GM19193 (cell line): ENCODE measurements around the gene SERPINC1.

Experiments used
- POLR2A ChIP-seq: IDR thresholded peaks from 4 replicates; pipeline ENCODE4 v1.6.1; 2011; ENCODE audit not compliant: insufficient read depth, insufficient read length; ENCODE audit errors: extremely low read depth

The SERPINC1 gene

DNA sequence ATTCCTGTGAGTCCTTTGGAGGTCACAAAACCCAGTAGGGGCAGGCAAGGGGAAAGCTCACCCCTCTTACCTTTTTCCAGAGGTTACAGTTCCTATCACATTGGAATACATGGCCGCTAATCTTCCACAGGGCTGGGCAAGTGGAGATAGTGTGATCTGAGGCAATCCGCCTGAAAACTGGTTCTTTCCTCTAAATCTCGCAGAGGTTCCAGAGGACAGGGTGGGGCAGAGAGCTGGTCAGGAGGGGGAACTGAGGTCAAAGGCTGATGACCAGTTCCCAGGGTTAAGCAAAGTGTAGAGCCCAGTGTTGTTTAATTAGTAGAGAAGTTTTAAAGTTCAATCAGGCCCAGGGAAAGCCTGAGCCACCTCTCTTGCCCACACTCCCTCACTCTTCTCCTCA lies at the start of gene SERPINC1:
TSS of gene SERPINC1 (minus strand) at position 179 of the 400 bp plus-strand sequence. CDS start at position 111, 68 bp downstream.
- TF ChIP-seq POLR2A = no peak

DNA sequence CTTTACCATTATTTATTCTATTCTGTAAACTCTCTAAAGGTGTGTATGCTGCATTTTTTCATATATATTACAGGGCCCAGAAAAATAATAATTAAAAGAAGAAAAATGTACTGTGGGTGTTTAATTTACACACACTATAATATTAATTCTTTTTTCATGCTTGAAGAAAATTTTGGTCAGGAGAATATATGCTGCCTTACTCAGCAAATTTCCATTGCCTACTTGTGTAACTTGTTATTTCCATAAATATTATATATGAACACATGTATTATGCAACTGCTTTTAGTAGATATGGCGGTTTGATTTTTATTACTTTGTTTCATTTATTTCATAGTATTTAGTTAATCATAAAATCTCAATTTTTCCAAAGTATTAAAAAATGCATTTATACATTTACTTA lies 46.4 kb upstream of the SERPINC1 start:
- TF ChIP-seq POLR2A = no peak

DNA sequence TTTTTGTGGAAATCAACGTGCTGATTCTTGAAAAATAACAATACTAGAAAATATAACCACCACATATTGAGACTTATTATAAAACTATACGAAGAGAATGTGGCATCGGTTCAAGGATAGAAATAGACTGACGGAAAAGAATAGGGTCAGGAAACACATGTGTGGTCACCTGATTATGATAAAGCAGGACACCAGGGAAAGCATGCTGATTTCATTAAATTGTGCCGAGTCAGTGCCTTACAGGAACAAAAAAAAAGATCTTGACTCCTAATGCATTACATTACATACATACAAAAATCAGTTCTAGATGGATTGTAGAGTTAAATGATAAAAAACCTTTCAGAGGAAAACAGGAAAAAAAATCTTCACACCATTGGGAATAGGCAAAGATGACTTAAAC lies 43.5 kb upstream of the SERPINC1 start:
- no peak for TF ChIP-seq POLR2A

DNA sequence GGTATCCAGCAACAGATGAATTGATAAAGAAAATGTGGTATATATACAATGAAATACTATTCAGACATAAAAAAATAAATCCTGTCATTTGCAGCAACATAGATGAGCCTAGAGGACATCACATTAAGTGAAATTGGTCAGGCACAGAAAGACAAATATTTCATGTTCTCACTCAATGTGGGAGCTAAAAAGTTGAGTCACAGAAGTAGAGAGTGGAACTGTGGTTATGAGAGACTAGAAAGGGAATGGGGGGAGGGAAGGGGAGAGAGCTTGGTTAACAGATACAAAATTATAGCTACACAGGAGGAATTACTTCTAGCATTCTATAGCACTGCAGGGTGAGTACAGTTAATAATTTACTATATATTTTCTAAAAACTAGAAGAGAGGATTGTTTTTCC lies 37.1 kb upstream of the SERPINC1 start:
- no peak for TF ChIP-seq POLR2A

DNA sequence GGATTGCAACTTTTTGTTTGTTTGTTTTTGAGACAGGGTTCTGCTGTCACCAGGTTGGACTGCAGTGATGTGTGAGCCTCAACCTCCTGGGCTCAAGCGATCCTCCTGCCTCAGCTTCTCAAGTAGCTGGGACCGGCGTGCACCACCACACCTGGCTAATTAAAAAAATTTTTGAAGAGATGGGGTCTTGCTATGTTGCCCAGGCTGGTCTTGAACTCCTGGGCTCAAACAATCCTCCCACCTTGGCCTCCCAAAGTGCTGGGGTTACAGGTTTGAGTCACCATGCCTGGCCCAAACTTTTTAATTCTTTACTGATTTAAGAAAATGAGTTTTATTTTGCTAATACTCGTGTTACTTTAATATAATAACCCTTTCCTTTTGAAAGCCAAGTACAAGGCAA lies 31.5 kb upstream of the SERPINC1 start:
- TF ChIP-seq POLR2A = no peak

DNA sequence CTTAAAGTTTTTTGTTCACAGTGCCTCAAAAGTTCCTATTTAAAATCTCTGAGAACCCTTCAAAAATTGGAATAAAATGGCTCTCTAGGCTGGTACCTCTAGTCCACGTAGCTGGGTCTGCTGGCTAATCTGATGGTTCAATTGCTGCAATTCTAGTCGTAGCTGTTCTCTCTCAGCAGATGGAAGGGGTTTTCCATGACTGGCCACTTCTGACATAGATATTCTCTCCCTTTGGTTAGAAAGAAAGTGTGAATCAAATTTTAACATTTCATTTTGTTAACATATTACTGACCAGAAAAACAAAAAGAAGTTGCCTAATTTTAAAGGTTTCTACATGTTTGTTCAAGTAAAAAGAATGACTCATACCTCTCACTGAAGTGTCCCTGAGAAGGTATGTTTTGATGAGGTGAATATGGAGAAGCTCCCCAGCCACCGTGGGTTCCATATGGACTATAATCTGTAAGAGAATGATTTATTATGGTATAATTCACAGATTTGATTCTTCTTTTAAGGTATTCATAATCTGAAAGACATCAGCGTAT lies 29.3 kb upstream of the SERPINC1 start:
- no peak for TF ChIP-seq POLR2A

DNA sequence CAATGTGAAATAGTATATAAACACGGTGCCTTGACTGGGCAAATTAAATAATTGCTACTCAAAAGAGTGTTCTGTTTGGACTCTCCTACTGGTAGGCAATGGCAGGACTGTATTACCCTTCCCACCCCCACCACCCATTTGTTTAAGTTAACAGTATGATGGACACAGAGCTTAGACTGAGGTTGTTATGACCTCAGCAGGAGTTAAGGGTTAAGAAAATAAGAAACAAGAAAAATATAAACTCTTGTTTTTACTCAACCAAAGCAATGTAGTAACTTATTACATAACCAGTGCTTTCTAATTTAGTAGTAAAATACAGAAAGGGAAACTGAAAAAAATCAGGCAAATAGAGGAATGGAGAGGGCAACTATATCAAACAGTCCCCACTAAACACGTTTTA lies 19.9 kb upstream of the SERPINC1 start:
- no peak for TF ChIP-seq POLR2A

DNA sequence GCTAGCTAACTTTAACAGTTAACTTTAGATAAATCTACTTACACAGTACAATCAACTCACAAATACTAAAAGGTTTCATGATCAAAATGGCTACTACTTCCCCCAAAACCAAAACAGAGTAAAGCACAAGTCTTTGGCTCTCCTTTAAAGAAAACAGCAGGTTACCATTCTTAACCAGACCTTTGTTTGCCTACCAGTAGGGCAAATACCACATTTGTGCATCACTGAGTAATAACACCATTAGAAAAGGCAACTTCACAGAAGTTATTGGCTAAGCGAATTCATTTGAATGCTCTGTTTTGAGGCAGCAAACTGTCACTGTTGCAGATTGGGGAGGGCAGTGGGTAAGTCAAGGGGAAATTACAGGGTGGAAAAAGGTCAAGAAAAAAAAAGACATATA lies 17.3 kb upstream of the SERPINC1 start:
- TF ChIP-seq POLR2A = no peak

DNA sequence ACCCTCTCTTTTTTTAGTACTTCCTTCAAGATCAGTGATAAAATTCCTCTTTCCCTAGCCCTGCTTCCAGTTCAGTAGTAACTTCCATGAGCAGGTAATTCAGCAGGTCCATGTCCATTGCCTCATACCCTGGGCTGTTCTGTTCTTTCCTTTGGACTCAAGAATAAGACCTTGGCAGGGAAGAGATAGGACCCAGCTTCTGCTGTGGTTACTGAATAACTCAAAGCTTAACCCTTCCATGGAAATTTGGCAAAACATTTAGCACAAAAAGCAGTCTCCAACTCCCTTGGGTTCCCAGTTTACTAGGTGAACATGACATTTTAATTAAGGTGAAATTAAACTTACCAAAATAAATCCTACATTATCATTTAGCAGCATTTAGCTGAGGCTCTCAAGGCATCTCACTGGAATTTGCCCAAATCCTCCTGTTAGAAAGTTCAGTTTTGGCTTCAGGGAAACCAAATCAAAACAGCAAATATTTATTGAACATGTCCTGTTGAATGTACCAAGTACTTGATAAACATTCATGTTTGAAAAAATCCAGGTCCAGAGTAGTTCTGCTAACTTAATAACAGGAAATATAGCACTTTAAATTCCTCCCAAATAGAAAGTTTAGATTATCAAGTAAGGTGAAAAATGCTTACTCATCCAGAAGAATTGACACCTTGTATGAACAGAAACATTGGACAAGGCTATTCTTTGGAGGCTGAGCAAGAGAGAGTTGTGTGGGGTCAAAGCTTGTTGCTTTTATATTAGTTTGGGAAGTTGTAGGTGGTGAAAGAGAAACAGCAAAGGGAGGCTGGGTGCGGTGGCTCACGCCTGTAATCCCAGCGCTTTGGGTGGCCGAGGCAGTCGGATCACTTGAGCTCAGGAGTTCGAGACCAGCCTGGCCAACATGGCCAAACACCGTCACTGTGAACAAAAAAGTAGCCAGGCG lies 8.4 kb upstream of the SERPINC1 start:
- TF ChIP-seq POLR2A = no peak

DNA sequence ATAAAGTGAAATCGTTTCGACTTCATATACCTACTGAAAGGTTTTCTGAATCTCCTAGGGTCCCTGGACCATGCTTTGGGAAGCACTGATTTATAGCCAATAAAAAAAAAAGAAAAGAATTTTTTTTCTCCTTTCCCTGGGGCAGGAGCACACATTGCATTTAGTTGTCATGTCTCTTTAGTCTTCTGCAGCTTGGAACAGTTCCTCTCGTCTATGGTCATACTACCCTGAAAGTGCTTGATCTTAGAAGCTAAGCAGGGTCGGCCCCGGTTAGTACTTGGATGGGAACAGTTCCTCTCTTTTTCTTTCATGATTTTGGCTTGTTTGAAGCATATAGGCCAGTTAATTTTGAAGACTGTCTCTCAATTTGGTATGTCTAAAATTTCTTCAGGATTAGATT lies 3.7 kb upstream of the SERPINC1 start:
- no peak for TF ChIP-seq POLR2A

DNA sequence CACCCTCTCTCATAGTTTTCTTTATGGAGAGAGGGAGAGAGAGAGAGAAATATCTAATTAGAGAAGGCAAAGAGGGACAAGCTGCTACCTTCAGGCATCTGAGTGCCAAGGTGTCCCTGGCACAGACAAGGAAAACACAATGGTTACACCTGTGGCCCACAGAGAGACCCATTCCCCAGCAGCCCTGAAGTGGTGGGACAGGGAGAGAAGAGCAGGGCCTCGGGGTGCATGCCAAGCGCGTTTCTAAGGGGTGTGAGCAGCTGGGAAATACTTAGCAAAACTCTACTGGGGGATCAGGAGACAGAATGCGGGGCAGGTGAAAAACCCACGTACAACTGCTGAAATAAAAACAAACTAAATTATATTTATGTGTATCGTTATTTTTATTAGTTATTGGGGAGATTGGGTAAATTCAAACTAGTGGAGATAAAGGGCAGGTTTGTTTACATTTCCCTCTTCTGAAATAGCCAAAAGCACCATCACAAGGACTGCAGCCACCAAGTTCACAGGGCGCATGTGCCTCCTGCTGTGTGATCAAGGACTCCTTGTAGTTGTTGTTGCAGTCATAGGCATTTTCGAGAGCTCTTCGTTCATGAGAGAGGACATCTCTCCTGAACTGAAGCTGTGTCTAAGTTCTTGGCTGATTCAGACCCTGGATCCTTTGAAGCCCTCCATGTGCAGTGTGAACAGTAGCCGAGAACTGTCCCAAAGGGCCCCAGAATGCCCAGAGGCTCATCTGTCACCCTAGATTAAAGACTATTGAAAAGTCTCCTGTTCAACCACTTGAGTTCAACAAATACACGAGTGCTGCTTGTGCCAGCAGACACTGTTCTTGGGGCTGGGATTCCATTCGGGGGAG lies 737 bp upstream of the SERPINC1 start:
- TF ChIP-seq POLR2A = no peak

DNA sequence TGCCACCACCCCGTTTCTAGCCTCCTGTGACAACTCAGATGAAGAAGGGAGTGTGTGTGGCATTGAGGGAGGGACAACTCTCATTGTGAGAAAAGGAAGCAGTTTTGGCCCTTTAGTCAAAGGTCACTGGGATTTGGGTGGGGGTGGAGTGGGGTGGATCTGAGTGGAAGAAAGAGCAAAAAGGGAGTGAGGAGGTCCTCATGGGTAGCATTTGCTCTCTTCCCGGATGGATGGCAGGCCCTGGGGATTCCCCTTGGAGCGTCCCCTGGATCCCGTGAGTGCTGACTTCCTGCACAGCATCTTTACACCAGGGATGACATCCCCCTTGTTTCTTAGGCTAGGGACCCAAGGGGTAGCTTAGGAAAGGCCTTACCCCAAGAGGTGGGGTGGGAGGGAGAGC lies 460 bp downstream of the SERPINC1 start:
- TF ChIP-seq POLR2A = no peak

DNA sequence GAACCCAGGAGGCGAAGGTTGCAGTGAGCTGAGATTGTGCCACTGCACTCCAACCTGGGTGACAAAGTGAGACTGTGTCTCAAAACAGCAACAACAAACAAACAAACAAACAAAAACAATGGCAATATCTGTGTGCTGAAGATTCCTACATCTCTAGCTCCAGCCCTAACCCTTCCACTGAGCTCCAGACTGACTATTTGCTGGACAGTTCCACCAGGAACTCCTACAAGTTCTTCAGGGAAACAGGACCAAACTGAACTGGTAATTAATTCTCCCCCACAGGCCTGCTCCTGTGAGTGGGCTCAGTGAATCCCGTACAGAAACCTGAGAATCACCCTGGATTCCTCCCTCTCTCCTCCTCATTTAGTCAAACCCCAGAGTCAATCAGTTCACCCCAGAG lies 1.5 kb downstream of the SERPINC1 start:
- TF ChIP-seq POLR2A = no peak

DNA sequence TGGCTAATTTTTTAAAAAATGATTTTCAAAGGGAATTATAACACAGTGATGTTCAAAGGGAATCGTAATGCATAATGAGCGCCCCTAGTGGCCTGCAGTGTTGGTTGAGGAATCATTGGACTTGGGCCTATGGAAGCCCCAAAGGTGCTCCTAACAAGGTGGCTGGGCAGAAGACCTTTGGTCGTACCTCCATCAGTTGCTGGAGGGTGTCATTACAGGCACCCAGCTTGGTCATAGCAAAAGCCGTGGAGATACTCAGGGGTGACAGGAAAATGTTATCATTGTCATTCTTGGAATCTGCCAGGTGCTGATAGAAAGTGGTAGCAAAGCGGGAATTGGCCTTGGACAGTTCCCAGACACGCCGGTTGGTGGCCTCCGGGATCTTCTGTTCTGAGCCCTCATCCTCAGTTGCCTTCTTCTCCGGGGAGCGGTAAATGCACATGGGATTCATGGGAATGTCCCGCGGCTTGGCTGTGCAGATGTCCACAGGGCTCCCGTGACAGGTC lies 2.7 kb downstream of the SERPINC1 start:
- TF ChIP-seq POLR2A = no peak

DNA sequence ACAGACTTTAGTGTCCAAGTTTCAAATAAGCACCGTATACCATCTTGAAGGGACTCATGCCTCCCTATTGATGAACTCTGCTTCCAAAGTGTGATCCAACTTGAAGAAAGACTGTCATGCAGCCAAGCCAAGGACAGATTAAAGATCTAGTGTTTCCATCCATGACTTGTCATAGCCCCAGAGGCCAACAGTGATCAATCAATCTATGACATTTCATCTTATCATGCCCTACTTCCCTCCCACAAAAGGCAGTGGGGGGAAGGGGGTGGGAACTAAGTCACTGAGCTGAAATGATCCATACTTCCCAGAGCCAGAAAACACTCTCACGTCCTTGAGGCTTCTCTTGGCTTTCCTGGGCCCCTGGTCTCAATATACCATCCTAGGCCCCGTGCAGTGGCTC lies 4.0 kb downstream of the SERPINC1 start:
- TF ChIP-seq POLR2A = no peak

DNA sequence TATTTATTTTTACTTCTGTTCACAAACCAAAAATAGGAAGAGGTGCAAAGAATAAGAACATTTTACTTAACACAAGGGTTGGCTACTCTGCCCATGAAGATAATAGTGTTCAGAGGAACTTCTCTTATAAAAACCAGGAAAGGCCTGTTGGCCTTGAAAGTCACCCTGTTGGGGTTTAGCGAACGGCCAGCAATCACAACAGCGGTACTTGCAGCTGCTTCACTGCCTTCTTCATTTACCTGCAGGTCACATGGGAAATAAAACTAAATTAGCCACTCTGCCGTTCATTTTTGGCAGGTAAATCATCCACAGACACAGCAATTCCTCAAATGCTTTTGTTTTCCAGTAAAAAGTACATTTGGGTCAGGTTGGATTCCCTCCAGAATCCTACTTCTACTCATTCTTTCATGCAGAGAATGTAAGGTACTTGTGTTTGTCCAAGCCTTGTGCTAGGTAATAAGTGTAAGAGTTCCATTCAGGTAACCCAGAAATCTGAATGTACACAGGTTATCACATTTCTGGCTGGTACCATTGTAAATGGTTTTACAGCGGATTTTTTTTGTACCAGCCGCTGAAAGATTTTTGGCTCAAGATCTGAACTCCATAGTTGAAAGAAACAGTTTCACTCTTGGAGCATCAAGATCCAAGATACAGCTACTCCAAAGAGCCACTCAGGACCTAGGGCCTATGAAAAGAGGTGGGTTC lies 13.1 kb downstream of the SERPINC1 start:
- no peak for TF ChIP-seq POLR2A

DNA sequence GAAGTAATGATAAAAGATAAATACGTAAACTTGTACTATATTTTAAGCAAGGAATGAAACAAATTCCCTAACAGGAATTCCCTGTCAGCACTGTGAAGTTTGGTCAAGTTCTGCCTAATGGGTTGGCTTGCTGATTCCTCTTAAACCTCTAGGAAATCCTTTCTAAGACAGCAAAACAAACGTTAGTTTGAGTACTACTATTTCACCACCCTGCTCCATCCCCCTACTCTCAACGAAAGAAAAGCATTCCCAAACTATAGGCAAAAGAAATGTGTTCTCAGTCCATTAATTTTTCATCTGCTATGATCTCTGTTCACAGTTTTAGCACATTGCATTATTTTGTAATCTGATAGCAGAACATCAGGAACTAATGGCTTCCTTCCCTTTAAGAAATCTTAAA lies 16.1 kb downstream of the SERPINC1 start:
- TF ChIP-seq POLR2A = no peak
